ENCODE results near the gene ZNF443.
"Not testable (repeated sequence)": the region's sequence is repeated elsewhere in the genome, so short reads cannot be mapped to it uniquely, and the experiment has no call there.

DNA sequence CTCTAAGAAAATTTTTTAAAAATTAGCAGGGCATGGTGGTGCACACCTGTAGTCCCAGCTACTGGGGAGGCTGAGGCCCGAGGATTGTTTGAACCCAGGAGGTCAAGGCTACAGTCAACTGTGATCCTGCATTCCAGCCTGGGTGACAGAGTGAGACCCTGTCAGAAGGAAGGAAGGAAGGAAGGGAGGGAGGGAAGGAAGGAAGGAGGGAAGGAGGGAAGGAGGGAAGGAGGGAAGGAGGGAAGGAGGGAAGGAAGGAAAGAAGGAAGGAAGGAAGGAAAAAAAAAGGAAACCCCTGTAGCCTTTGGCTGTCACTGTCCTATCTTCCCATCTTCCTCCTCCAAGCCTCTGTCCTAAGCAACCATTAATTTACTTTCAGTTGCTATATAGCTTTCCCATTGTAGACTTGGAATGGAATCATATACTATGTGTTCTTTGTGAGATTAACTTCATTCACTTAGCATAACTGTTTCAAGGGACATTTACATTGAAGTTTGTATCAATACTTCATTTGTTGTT is 45.5 kb upstream of the ZNF443 start:
- TF ChIP-seq, protein P1, sequence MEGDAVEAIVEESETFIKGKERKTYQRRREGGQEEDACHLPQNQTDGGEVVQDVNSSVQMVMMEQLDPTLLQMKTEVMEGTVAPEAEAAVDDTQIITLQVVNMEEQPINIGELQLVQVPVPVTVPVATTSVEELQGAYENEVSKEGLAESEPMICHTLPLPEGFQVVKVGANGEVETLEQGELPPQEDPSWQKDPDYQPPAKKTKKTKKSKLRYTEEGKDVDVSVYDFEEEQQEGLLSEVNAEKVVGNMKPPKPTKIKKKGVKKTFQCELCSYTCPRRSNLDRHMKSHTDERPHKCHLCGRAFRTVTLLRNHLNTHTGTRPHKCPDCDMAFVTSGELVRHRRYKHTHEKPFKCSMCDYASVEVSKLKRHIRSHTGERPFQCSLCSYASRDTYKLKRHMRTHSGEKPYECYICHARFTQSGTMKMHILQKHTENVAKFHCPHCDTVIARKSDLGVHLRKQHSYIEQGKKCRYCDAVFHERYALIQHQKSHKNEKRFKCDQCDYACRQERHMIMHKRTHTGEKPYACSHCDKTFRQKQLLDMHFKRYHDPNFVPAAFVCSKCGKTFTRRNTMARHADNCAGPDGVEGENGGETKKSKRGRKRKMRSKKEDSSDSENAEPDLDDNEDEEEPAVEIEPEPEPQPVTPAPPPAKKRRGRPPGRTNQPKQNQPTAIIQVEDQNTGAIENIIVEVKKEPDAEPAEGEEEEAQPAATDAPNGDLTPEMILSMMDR (IDR thresholded peaks at IDR 0.05): not testable (repeated sequence)
- TF ChIP-seq POLR2A (IDR thresholded peaks at IDR 0.05): not testable (repeated sequence)

Measured in adrenal gland (tissue), 5 donors.